ENCODE results near the gene CTNNA3. TPM values are rescaled to one million over a fixed set of nuclear protein-coding genes. Genes with fewer than 3 reads are reported as not detected.

Gene CTNNA3
- total RNA-seq, 2 donors from 2014 or later: not detected

DNA sequence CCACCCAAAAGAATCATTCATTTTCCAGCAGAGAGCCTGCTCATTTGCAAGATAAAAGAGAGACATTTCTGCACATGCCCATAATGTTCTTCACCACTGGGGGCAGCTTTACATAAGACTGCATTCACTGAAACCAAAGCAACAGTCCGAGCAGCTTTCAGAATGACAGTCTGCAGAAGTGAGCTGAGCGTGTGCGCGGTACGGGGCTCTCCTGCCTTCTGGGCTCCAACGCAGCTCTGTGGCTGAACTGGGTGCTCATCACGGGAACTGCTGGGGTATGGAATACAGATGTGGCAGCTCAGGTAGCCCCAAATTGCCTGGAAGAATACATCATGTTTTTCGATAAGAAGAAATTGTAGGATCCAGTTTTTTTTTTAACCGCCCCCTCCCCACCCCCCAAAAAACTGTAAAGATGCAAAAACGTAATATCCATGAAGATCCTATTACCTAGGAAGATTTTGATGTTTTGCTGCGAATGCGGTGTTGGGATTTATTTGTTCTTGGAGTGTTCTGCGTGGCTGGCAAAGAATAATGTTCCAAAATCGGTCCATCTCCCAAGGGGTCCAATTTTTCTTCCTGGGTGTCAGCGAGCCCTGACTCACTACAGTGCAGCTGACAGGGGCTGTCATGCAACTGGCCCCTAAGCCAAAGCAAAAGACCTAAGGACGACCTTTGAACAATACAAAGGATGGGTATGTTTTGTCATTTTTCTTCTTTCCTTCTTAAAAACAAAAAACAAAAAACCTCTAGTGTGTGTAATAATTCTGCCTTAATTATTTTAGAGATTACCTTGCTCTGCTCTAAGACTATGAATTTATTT lies 769.9 kb downstream of the CTNNA3 start, which contains the start of gene LRRTM3:
Gene LRRTM3, plus strand, starts transcription at position 141 of the 820 bp plus-strand sequence.
- H3K9me3 Mint-ChIP-seq: peaks cover 4% of the 10 kb centered on the region
- peaks cover 8 to 10% of the 10 kb centered on the region in 2 donors for H3K27me3 Mint-ChIP-seq
- DNase-seq (ENCODE audit: low spot score): no peak
- no peaks in the 10 kb centered on the region for H3K36me3 Mint-ChIP-seq
- no peak within 1 kb of the TSS for H3K27ac Mint-ChIP-seq
- no peaks in the 10 kb centered on the region for H3K4me1 Mint-ChIP-seq (ENCODE audit: low read depth in 2 of 2)
- ATAC-seq: no peak
- no peak within 1 kb of the TSS for H3K4me3 Mint-ChIP-seq

DNA sequence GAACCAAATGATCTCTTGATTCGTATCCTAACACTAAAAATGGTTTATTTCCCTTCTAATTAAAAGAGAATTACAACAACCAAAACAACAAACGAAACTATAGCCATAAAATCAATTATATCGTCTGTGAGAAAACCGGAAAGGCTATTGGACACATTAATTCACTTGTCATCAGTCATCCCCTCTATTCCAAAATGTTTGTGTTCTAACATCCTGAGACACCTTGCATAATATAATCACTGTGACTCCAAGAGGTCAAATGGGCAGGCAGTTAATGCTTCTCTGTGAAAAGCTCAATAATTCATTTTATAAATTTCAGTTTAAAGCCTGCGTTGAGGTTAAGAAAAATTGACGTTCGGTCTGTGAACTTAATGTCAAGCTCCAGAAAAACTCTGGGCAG lies 770.6 kb downstream of the CTNNA3 start:
- H3K27me3 Mint-ChIP-seq: peaks cover 8 to 10% of the 10 kb centered on the region in 2 donors
- peaks cover 4% of the 10 kb centered on the region for H3K9me3 Mint-ChIP-seq
- no peaks in the 10 kb centered on the region for H3K36me3 Mint-ChIP-seq
- no peaks in the 10 kb centered on the region for H3K4me1 Mint-ChIP-seq (ENCODE audit: low read depth in 2 of 2)
- no peak overlapping the region for H3K4me3 Mint-ChIP-seq
- no peak for DNase-seq (ENCODE audit: low spot score)
- H3K27ac Mint-ChIP-seq: no peak overlapping the region
- ATAC-seq: no peak

DNA sequence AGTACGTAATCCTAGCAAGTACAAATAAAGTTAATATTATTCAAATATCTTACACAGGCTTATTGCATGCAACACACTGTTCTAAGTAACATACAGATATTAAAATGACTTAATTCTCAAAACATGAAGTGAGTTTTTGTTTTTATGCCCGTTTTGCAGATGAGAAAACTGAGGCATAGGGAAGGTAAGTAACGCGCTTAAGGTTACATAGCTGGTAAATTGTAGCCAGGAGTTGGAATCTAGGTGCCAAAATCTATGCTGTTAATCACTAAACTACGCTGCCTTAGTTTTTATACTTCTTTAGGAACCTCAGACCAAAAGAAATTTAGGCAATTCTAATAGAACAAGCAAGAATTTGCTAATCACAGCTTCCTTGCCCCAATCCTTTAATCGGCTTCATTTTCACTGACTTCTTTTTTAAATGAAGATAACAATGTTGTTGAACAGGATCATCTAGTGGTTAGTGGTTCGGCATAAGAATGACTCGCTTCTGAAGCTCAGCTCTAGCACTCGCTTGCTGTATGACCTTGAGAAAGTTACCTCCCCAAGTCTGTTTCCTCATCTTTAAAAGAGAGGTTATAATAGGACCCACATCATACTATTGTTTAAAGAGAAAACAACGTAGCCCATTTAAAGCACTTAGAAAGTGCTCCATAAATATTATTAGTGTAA lies 771.2 kb downstream of the CTNNA3 start:
- Mint-ChIP-seq H3K36me3 (no peaks in the 10 kb centered on the region), H3K4me1 (ENCODE audit: low read depth in 2 of 2) (no peaks in the 10 kb centered on the region), H3K4me3 (no peak overlapping the region), H3K27ac (no peak overlapping the region), H3K27me3 (peaks cover 8 to 10% of the 10 kb centered on the region in 2 donors), H3K9me3 (peaks cover 4% of the 10 kb centered on the region)
- no peak for ATAC-seq
- no peak for DNase-seq (ENCODE audit: low spot score)

DNA sequence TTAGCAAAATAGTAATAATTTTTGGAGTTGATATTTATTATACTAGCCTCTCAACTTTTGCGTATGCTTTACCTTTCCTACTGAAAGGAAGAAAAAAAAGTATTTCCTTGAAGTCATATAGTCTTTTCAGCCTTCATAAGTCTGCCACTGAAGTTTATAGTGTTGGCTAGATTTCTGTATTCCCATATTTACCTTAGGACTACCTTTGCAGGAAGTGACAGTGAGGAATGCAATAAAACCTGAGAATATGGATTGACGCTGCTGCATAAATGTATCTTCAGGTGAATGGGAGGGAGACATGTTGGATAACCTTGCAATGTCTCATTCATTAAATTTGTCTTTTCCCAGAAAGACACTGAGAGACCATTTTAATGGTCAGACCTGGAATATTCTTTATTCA lies 776.7 kb downstream of the CTNNA3 start:
- Mint-ChIP-seq H3K9me3 (peaks cover 9% of the 10 kb centered on the region), H3K4me1 (ENCODE audit: low read depth in 2 of 2) (no peaks in the 10 kb centered on the region), H3K27ac (no peak overlapping the region), H3K36me3 (no peaks in the 10 kb centered on the region), H3K4me3 (no peak overlapping the region), H3K27me3 (no peaks in the 10 kb centered on the region)
- ATAC-seq (no peak), DNase-seq (ENCODE audit: low spot score) (no peak)

DNA sequence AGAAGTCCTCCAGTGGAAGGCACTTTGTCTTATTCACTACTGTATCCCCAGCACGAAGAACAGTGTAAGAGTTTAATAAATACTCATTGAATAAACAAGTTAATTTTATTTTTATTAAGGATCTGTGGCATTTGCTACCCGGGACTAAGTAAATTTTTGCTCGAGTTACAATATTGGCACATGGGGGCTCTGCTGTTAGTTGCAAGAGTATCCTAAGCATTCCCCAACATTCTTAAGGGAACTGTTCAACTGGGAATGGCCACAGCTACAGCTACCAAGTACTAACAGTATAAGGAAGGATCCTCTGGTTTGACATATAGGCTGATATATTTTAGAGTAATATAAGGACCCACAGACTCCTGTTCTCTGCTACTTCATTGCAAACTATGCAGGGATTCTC lies 778.9 kb downstream of the CTNNA3 start:
- ATAC-seq (no peak), DNase-seq (ENCODE audit: low spot score) (no peak)
- Mint-ChIP-seq H3K36me3 (no peaks in the 10 kb centered on the region), H3K27ac (no peak overlapping the region), H3K4me1 (ENCODE audit: low read depth in 2 of 2) (no peaks in the 10 kb centered on the region), H3K9me3 (peaks cover 12% of the 10 kb centered on the region), H3K4me3 (no peak overlapping the region), H3K27me3 (no peaks in the 10 kb centered on the region)

DNA sequence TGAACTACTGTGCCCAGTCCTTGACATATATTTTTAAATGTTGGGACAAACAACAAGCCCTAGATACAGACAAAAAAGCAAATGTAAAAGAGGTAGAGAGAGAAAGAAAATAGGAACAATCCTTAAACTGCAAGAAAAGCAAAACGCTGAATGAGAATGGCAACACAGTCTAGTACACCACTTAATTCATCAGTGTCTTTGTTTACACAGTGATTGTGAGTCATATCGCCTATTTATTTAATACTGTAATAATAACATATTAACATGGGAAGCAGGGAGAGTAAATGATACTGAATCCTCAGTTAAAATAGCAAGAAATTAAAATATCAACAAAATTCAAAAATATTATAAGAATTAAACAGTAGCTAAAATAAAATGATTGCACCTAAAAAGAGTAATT lies 780.0 kb downstream of the CTNNA3 start:
- DNase-seq (ENCODE audit: low spot score) (no peak), ATAC-seq (no peak)
- H3K36me3 Mint-ChIP-seq: no peaks in the 10 kb centered on the region
- no peaks in the 10 kb centered on the region for H3K4me1 Mint-ChIP-seq (ENCODE audit: low read depth in 2 of 2)
- no peaks in the 10 kb centered on the region for H3K27me3 Mint-ChIP-seq
- no peak overlapping the region for H3K27ac Mint-ChIP-seq
- H3K4me3 Mint-ChIP-seq: no peak overlapping the region
- H3K9me3 Mint-ChIP-seq: peaks cover 8% of the 10 kb centered on the region

DNA sequence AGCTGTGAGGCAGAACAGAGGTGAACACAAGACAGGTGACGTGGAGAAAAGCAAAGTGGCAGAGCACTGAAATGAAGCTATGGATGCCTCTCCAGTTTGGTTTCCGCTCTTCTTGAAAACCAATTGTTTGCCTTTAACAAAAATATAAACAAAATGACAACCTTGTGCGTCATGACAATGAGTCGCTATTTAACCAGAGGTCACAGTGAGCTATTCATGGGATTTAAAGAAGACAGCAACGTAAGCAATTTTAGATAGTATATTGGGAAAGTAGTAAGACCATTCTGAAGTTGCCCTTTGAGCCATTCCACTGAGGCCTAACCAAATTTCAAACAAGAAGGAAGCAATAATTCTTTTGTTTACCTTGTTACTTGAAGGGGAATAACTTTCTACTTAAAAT lies 785.3 kb downstream of the CTNNA3 start:
- H3K4me1 Mint-ChIP-seq (ENCODE audit: low read depth in 2 of 2): no peaks in the 10 kb centered on the region
- no peaks in the 10 kb centered on the region for H3K27me3 Mint-ChIP-seq
- no peak overlapping the region for H3K27ac Mint-ChIP-seq
- peaks cover 7% of the 10 kb centered on the region for H3K9me3 Mint-ChIP-seq
- ATAC-seq (no peak), DNase-seq (ENCODE audit: low spot score) (no peak)
- no peak overlapping the region for H3K4me3 Mint-ChIP-seq
- H3K36me3 Mint-ChIP-seq: no peaks in the 10 kb centered on the region

DNA sequence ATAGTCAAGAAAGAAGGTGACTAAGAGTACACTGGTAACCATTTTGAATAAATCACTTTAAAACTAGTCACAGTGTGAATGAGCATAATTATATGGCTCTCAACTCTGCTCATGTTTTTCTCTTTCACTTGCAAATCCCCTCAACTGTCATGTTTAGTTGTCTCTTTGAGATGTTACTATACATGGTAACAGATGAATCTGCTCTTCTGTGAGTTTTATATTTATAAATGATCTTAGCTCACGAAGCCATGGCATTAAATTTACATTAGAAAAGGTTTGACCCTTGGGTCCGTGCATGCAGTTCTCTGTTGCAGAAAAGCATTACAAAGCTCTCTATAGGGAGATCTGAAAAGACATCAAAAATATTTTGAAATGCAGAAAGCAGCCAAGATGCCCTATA lies 803.1 kb downstream of the CTNNA3 start:
- DNase-seq (ENCODE audit: low spot score) (no peak), ATAC-seq (no peak)
- Mint-ChIP-seq H3K4me1 (ENCODE audit: low read depth in 2 of 2) (no peaks in the 10 kb centered on the region), H3K27ac (no peak overlapping the region), H3K27me3 (no peaks in the 10 kb centered on the region), H3K36me3 (peaks cover 6% of the 10 kb centered on the region), H3K4me3 (no peak overlapping the region), H3K9me3 (peaks cover 10% of the 10 kb centered on the region)

DNA sequence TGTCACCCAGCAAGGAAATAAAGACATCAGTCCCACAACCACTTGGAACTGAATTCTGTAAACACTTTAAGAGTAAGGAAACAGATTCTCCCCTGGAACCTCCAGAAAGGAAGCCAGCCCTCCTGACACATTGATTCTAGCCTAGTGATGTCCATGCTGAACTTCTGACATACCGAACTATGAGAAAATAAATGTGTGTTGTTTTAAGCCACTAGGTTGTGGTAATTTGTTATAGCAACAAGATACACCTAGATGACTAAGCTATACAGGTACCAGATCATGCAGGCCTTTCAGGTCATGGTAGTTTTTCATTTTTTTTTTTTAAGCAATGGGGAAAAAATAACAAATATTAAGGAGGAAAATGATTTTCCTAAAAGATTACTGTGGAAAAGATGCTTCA lies 807.8 kb downstream of the CTNNA3 start:
- ATAC-seq (no peak), DNase-seq (ENCODE audit: low spot score) (no peak)
- Mint-ChIP-seq H3K27me3 (no peaks in the 10 kb centered on the region), H3K27ac (no peak overlapping the region), H3K4me1 (ENCODE audit: low read depth in 2 of 2) (no peaks in the 10 kb centered on the region), H3K4me3 (no peak overlapping the region), H3K9me3 (peaks cover 15% of the 10 kb centered on the region), H3K36me3 (peaks cover 6% of the 10 kb centered on the region)

DNA sequence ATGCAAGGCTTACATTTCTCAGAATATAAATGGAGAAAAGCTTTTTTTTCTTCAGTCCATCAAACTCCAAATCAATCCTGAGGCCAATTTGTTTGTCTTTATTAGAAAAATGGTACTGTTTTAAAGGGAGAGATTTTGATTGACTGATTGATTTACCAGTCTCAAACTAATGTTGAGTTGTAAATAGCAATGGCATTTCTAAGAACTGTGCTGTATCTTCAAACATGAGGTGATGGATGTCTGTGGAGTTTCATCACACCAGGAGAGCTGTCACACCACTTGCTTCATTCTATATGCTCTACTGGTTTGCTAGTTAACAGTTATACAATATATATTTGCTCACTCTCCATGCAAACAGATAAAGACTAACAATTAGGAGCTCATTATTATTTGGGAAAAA lies 809.1 kb downstream of the CTNNA3 start:
- no peak overlapping the region for H3K27ac Mint-ChIP-seq
- peaks cover 18% of the 10 kb centered on the region for H3K9me3 Mint-ChIP-seq
- DNase-seq (ENCODE audit: low spot score): no peak
- no peak for ATAC-seq
- H3K4me1 Mint-ChIP-seq (ENCODE audit: low read depth in 2 of 2): no peaks in the 10 kb centered on the region
- H3K4me3 Mint-ChIP-seq: no peak overlapping the region
- peaks cover 6% of the 10 kb centered on the region for H3K36me3 Mint-ChIP-seq
- H3K27me3 Mint-ChIP-seq: no peaks in the 10 kb centered on the region

DNA sequence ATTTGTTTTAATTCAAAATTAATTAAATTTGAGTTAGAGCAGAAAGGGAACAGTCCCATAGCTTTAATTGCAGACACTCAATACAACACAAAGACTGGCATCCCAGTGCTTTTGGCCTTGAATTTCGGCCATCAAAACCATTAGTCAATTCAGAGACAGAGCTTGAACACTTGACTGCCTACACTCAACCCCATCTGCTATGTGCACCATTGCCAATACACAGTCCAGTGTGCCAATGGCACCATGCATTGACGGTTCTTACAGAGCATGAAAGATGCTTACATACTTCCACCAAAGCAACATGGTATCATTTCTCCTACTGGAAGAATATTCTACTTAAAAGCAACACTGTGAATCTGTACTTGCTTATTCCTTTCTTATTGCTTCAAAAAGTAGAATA lies 813.7 kb downstream of the CTNNA3 start:
- DNase-seq (ENCODE audit: low spot score) (no peak), ATAC-seq (no peak)
- no peak overlapping the region for H3K27ac Mint-ChIP-seq
- H3K36me3 Mint-ChIP-seq: no peaks in the 10 kb centered on the region
- no peak overlapping the region for H3K4me3 Mint-ChIP-seq
- no peaks in the 10 kb centered on the region for H3K27me3 Mint-ChIP-seq
- no peaks in the 10 kb centered on the region for H3K4me1 Mint-ChIP-seq (ENCODE audit: low read depth in 2 of 2)
- H3K9me3 Mint-ChIP-seq: peaks cover 14% of the 10 kb centered on the region

DNA sequence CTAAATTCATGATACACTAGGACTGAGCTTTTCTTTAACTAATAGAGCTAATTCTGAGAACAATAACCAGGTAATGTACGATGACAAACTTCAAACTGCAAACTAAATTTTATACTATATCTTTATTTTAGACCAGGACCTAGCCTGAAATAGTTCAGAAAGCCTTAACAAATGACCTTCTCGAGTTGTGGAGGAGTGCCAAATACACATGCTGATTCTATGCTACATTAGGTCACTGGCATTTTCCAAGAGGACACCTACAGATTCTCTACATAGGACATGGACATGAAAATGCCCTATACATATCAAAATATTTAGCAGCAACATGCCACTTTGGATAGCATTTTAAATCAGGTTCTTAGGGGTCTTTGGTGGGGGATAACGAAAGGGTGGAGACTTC lies 814.2 kb downstream of the CTNNA3 start:
- H3K9me3 Mint-ChIP-seq: peaks cover 14% of the 10 kb centered on the region
- H3K27ac Mint-ChIP-seq: no peak overlapping the region
- H3K4me3 Mint-ChIP-seq: no peak overlapping the region
- no peaks in the 10 kb centered on the region for H3K27me3 Mint-ChIP-seq
- no peaks in the 10 kb centered on the region for H3K4me1 Mint-ChIP-seq (ENCODE audit: low read depth in 2 of 2)
- no peak for DNase-seq (ENCODE audit: low spot score)
- H3K36me3 Mint-ChIP-seq: no peaks in the 10 kb centered on the region
- ATAC-seq: no peak

DNA sequence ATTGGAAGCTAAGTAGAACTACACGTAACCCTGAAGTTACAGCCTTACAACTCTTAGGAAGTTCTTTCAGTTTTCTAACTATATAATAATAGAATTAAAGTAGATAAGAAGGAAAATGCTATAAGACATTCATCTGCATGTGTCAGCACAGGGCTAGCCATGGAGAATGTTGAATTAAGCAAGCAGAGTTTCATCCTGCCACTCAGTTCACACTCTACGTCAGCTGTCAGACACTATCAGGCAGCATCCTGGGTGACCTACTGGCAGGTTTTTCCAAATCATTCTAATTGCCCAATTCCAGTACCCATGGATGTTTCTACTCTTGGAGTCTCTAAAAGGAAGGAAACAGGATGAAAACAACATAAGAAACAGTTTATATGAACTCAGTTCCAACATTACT lies 815.2 kb downstream of the CTNNA3 start:
- Mint-ChIP-seq H3K36me3 (no peaks in the 10 kb centered on the region), H3K9me3 (peaks cover 9% of the 10 kb centered on the region), H3K27me3 (no peaks in the 10 kb centered on the region), H3K4me1 (ENCODE audit: low read depth in 2 of 2) (no peaks in the 10 kb centered on the region), H3K27ac (no peak overlapping the region), H3K4me3 (no peak overlapping the region)
- no peak for DNase-seq (ENCODE audit: low spot score)
- ATAC-seq: no peak

DNA sequence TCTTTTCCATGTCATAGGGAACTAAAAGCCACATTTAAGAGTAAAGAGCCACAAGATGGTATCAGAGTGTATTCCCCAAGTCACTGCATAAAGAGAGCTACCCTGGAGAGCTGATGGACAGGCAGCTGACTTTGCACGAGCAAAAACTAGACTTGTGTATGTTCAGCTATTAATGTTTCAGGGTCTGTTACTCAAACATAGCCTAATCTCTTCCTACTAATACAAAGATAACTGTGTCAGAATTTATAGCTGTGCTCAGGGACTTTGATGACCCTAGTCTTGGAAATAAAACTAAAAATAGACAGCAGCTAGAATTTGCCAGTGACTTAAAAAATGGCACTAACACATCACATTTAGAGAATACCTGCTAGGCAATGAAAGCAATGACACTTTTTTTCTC lies 815.7 kb downstream of the CTNNA3 start:
- Mint-ChIP-seq H3K36me3 (no peaks in the 10 kb centered on the region), H3K9me3 (peaks cover 9% of the 10 kb centered on the region), H3K4me1 (ENCODE audit: low read depth in 2 of 2) (no peaks in the 10 kb centered on the region), H3K27ac (no peak overlapping the region), H3K4me3 (no peak overlapping the region), H3K27me3 (no peaks in the 10 kb centered on the region)
- no peak for DNase-seq (ENCODE audit: low spot score)
- ATAC-seq: no peak

Measured in natural killer cell treated with Interleukin-12 subunit alpha and Interleukin-12 subunit beta and Interleukin-15 and Interleukin-18, amount 100 ng/mL, for 72 hours (primary cell).